HG03469 (cell line): Measurements from ENCODE around the gene C1orf50.
"Not testable (repeated sequence)": the region's sequence is repeated elsewhere in the genome, so short reads cannot be mapped to it uniquely, and the experiment has no call there.

Experiments
- ATAC-seq: cut with Tn5 transposase; IDR thresholded peaks from one replicate; pipeline ENCODE4 v1.9.1; 2021; ENCODE audit warnings: mild to moderate bottlenecking, moderate library complexity, moderate number of reproducible peaks; ENCODE audit not compliant: unreplicated experiment

Gene C1orf50

GRCh38 chr1:42739753-42740700, 27.0 kb upstream of the C1orf50 start, which contains the start of gene CLDN19:
Gene CLDN19, minus strand, starts transcription at chr1:42740236. Its CDS starts 173 bp downstream, at chr1:42740063.
- no peak for ATAC-seq

GRCh38 chr1:42740851-42741580, 26.0 kb upstream of the C1orf50 start:
- ATAC-seq, result no peak

GRCh38 chr1:42741706-42742105, 25.3 kb upstream of the C1orf50 start:
- ATAC-seq, result no peak

DNA sequence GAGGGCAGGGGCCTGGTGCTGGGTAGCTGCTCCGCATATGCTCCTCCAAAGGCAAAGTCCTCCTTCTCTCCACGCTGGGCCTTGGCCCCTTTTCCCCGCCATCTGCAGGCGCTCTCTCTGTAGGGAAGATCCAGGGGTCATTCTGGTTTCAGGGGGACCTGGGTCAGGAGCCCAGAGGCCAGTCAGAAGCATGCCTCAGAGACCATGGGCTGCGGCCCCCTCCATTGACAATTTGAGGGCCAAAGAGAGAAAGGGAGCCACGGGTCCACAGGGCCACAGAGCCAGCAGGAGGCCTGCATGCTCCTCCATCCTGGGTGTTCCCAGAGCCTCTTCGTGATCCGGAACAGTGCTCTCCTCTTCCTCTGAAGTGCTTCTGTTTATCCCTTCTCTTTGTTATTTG, 24.9 kb upstream of the C1orf50 start:
- ATAC-seq, result no peak

GRCh38 chr1:42742617-42743316, 24.3 kb upstream of the C1orf50 start:
- no peak for ATAC-seq

GRCh38 chr1:42743317-42744147, 23.5 kb upstream of the C1orf50 start:
- ATAC-seq, result no peak

DNA sequence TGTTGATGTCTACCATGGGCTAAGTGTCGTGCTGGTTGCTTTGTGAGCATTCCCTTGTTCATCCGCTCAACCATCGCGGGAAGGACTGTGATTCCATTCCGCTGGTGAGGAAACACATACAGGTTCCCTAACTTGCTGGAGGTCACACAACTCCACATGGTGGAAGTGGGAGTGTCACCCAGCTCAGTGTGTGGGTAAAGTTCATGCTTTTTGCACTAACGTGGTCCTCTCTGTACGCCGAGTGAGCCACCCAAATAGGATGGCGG, 23.0 kb upstream of the C1orf50 start:
- no peak for ATAC-seq

DNA sequence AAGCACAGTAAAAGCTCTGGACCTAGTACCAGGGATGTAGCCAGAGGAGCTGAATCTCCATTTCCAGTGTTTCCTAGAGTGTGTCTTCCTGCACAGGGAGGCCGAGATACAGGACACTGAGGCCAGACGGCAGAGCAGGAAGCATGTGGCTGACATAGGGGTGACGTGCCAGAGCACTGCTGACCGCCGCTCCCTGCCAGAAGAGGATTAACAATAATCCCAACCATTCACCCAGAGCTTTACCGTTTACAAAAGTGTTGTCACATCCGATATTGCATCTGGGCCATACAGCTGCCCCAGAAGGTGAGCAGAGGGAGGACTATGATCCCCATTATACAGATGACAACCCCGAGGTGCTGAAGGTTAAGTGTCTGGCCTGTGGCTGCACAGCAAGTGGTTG, 21.2 kb upstream of the C1orf50 start:
- ATAC-seq, result no peak

GRCh38 chr1:42746436-42747105, 20.5 kb upstream of the C1orf50 start:
- no peak for ATAC-seq

DNA sequence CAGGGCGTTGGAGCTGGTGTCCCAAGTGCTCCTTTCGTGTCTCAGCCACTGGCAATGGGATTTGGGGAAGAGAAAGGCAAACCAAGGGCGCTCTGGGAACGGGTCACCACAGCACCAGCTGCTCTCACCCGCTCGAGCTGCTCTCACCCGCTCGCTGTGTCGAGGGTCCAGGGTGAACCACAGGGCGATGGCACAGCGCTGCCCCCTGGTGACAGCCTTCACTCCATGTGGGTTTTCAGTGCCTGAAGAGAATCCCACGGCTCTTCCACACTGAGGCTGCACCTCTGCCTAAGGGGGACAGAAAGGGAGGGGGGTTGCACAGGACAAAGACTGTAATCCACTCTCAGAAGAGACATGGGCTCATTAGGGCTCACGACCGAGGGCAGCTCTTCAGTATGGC, 19.9 kb upstream of the C1orf50 start:
- ATAC-seq, result no peak

DNA sequence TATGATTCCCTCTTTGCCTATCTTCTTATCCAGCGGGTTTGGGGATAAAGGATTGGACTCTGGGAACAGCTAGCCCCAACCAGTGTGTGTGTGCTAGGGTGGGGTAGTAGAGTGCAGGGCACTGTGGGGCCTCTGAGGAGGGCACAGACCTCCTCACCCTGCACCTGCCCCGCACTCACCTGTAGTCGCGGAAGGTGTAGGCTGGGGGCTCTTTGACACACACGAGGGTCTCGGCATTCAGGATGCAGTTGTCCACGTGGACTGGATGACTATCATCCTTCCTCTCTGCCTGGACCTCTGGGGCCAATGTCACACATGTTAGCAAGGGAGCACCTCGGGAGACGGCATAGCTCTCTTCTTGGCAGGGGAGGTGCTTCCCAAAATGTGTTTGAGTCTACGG, 19.0 kb upstream of the C1orf50 start:
- no peak for ATAC-seq

DNA sequence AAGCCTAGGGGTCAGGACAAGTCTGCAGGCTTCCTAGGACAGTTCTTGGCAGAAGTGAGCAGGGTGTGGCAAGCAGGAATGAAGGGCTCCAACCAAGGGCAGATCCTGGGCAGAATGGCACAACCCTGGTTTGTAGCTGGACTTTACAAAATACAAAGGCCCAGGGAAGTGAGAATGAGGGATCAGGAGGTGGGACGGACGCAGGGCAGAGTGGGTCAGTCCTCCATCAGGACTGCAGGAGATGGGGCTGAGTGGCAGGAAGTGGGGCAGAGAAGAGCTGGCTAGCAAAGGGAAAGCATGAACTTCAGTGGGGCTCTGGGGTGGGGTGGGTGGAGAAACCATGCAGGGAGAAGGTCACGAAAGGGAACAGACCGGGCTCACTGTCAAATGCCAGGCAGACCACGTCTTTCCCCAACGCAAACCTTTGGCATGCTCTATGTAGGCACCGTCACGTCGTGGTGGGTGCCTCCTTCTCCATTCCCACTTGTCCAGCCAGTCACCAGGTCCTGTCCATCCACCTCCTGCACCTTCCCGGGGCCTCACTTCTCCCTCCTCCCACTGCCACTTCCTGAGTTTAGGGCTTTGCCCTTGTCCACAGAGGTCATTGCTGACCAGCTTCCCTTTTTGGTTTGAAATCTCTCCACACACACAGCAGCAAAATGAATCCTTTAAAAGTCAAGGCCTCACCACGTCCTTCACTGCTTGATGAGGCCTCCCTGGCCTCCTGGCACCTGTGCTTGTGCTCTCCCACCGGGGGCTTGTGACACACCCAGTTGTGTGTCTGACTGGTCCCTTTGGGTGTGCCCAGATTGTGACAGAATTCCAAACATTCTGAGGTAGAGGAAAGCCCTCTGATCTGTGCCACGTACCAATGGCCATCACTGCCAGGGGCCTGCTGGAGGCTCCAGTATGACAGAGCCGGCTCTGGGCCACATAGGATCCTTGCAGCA, 18.3 kb upstream of the C1orf50 start:
- no peak for ATAC-seq

DNA sequence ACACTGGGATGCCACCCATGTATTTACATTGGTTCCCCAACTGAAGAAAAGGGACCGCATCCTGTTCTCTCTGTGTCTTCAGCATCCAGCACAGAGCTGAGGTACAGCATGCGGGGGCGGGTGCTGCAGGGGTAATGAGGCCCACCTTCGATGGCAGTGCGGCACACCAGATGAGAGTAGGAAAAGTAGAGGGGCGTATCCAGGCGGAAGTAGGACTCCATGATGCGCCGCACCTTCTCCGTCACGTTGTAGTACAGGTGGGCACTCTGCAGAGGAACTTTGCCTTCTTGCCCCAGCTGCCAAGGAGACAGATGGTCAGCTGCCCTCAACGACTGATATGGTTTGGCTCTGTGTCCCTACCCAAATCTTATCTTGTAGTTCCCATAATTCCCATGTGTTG, 17.0 kb upstream of the C1orf50 start:
- no peak for ATAC-seq

DNA sequence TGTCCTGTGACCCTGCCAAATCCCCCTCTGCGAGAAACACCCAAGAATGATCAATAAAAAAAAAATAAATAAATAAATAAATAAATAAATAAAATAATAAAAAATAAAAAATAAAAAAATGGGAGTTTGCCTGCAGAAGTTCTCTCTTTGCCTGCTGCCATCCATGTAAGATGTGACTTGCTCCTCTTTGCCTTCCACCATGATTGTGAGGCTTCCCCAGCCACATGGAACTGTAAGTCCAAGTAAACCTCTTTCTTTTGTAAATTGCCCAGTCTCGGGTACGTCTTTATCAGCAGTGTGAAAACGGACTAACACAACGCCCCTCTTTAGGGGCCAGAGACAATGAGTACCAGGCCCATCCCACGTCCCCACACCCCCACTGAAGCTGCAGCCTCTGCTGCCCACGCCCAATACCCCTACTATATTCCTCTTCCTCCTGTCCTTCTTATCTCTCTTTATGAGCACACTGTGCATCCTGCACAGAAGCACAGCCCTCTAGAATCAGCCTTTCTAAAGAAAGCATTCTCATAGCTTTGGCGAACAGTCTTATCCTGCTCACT, 15.5 kb upstream of the C1orf50 start:
- not testable (repeated sequence) for ATAC-seq

DNA sequence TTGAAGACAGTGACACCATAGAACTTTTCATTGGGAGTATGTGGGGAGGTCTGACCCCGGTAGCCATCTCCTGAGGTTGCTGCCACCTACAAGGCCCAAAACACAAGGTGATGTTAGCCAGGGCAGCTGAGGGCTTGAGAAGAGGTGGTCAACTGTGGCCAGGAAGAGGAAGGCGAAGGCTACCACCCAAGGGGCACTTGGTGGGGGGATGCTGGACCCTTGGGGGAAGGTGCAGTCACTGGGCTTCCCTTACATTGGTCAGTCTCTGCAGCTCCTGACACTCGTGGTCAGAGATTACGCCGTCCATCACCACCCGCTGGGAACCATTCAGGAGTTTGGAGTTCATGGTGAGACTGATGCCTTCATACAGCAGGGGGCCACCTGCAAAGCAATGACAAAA, 14.8 kb upstream of the C1orf50 start:
- ATAC-seq, result no peak

- no peak for ATAC-seq
Measured at GRCh38 chr1:42753070-42753469, 14.0 kb upstream of the C1orf50 start.

DNA sequence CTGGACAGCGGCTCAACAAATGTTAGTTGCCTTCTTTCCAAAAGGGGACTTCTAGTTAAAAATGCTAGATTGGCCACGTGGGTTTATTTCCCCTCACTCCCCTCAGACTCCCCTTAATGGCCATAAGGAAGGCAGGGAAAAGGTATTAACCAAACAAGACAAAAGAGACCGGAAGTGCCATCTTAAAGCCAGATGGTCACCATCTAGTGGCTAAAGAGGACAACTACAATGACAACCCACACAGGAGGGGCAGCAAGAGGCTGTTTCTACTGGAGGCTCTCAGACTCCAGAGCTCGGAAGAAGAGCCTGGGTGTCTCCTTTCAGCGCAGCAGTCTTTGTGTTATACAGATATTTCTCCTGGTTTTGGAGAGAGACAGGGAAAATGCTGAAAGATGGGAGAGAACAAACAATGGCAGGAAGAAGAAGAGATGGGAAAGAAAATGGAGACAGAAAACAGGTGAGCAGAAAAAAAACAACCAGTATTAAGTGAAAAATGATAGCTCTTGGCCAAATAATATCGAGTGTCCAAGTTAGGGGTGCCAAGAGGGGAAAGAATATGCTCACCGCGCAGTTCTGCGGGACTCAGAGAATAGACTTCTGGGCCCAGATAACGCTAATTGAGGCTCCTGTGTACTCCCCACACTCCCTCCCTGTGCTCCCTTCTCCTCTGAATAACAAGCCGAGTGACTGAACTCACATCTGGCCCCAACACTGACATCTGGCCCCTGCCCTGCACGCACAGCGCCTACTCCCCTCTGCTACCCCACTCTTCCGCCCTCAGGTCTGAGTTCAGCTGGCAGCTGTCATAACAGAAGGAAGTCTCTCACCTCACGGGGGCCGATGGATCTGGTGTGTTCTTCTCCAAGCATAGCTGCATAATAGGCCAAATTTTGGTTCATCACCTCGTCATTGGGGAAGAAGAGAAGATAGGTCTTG, 9.8 kb upstream of the C1orf50 start:
- no peak for ATAC-seq

GRCh38 chr1:42757892-42758275, 9.2 kb upstream of the C1orf50 start:
- ATAC-seq, result no peak
